ENCODE measurements around the gene SLC35B3.

- no peak for TF ChIP-seq CTCF (IDR thresholded peaks at IDR 0.05)
- TF ChIP-seq POLR2A (IDR thresholded peaks at IDR 0.05), result no peak
These were observed 32.8 kb downstream of the SLC35B3 start for GRCh38 chr6:8402546-8402945.

All from body of pancreas (tissue), 4 donors.